SK-N-SH treated with all-trans-retinoic acid at 6 μM for 48 hours (cell line): ENCODE data around the gene EVI2B.

Source experiments
- ATAC-seq: fragments of 200-7000 bp; cut with Tn5 transposase; 3 replicates; pipeline ENCODE4 v1.9.1; 2020; ENCODE audit warnings: mild to moderate bottlenecking, moderate library complexity
- ARNTL ChIP-seq: fragments of 450-650 bp; formaldehyde crosslinking; IDR thresholded peaks from 2 replicates; pipeline ENCODE4 v1.5.0; 2020; ENCODE audit warnings: low read depth, mild to moderate bottlenecking, moderate library complexity, borderline replicate concordance
- CSDC2 ChIP-seq: fragments of 250-450 bp; sonication (Bioruptor Pico); IDR thresholded peaks from 2 replicates; pipeline ENCODE4 v1.5.0; 2020; ENCODE audit warnings: mild to moderate bottlenecking, moderate library complexity
- CSRNP3 ChIP-seq: fragments of 250-450 bp; sonication (Bioruptor Pico); IDR thresholded peaks from 2 replicates; pipeline ENCODE4 v1.5.1; 2021; ENCODE audit warnings: mild to moderate bottlenecking, moderate library complexity
- ESRRG ChIP-seq: fragments of 250-450 bp; sonication (Bioruptor Pico); IDR thresholded peaks from 2 replicates; pipeline ENCODE4 v1.6.1; 2021; ENCODE audit warnings: mild to moderate bottlenecking
- GLIS3 ChIP-seq: fragments of 250-450 bp; sonication (Bioruptor Pico); IDR thresholded peaks from 2 replicates; pipeline ENCODE4 v1.5.0; 2020; ENCODE audit warnings: mild to moderate bottlenecking, moderate library complexity
- ISL1 ChIP-seq: fragments of 250-450 bp; sonication (Bioruptor Pico); IDR thresholded peaks from 2 replicates; pipeline ENCODE4 v2.1.2; 2022; ENCODE audit warnings: mild to moderate bottlenecking, moderate library complexity
- OSR1 ChIP-seq: fragments of 250-450 bp; sonication (Bioruptor Pico); IDR thresholded peaks from 2 replicates; pipeline ENCODE4 v1.8.0; 2022; ENCODE audit warnings: moderate library complexity, mild to moderate bottlenecking, inconsistent platforms
- PPARA ChIP-seq: fragments of 250-450 bp; sonication (Bioruptor Pico); IDR thresholded peaks from 2 replicates; pipeline ENCODE4 v1.5.0; 2020; ENCODE audit warnings: mild to moderate bottlenecking, borderline replicate concordance
- RARB ChIP-seq: fragments of 250-450 bp; sonication (Bioruptor Pico); IDR thresholded peaks from 2 replicates; pipeline ENCODE4 v1.8.0; 2021; ENCODE audit warnings: mild to moderate bottlenecking, moderate library complexity
- SNAI2 ChIP-seq: fragments of 250-450 bp; sonication (Bioruptor Pico); IDR thresholded peaks from 2 replicates; pipeline ENCODE4 v1.5.0; 2020; ENCODE audit warnings: mild to moderate bottlenecking, moderate library complexity
- TCF4 ChIP-seq: fragments of 250-450 bp; sonication (Bioruptor Pico); IDR thresholded peaks from 2 replicates; pipeline ENCODE4 v1.8.0; 2021; ENCODE audit warnings: mild to moderate bottlenecking, moderate library complexity, borderline replicate concordance
- TOX ChIP-seq: fragments of 250-450 bp; sonication (Bioruptor Pico); IDR thresholded peaks from 2 replicates; pipeline ENCODE4 v1.8.0; 2021; ENCODE audit warnings: mild to moderate bottlenecking, moderate library complexity, borderline replicate concordance
- TSHZ2 ChIP-seq: fragments of 250-450 bp; sonication (Bioruptor Pico); IDR thresholded peaks from 2 replicates; pipeline ENCODE4 v1.5.0; 2020; ENCODE audit warnings: mild to moderate bottlenecking, moderate library complexity
- ZC3H10 ChIP-seq: fragments of 250-450 bp; sonication (Bioruptor Pico); IDR thresholded peaks from 2 replicates; pipeline ENCODE4 v1.5.1; 2021; ENCODE audit warnings: mild to moderate bottlenecking, moderate library complexity
- ZFP3 ChIP-seq: fragments of 250-450 bp; sonication (Bioruptor Pico); IDR thresholded peaks from 2 replicates; pipeline ENCODE4 v1.5.0; 2020; ENCODE audit warnings: mild to moderate bottlenecking, moderate library complexity
- ZFP30 ChIP-seq: fragments of 450-650 bp; formaldehyde crosslinking; IDR thresholded peaks from 2 replicates; pipeline ENCODE4 v1.5.0; 2022; ENCODE audit warnings: mild to moderate bottlenecking, moderate library complexity
- ZNF565 ChIP-seq: fragments of 450-650 bp; formaldehyde crosslinking; conservative IDR thresholded peaks from 2 replicates; pipeline ENCODE4 v1.5.0; 2020; ENCODE audit warnings: low read depth, mild to moderate bottlenecking, moderate library complexity
- ZNF70 ChIP-seq: fragments of 450-650 bp; formaldehyde crosslinking; IDR thresholded peaks from 2 replicates; pipeline ENCODE4 v1.5.0; 2020; ENCODE audit warnings: mild to moderate bottlenecking, moderate library complexity
- TF ChIP-seq, protein P1 (sequence below): fragments of 250-450 bp; sonication (Bioruptor Pico); IDR thresholded peaks from 2 replicates; pipeline ENCODE4 v1.8.0; 2020; ENCODE audit warnings: mild to moderate bottlenecking, moderate library complexity, borderline replicate concordance
- TF ChIP-seq, protein P2 (sequence below): fragments of 250-450 bp; sonication (Bioruptor Pico); IDR thresholded peaks from 2 replicates; pipeline ENCODE4 v1.5.1; 2020; ENCODE audit warnings: low read depth, mild to moderate bottlenecking, moderate library complexity

Gene EVI2B

GRCh38 chr17:31273516-31273915, 40.3 kb downstream of the EVI2B start:
- 0 out of 2 replicates have a peak, but pooled peaks have one; percentile 24 for TF ChIP-seq ISL1 (CRISPR knock-in tag)
- TF ChIP-seq, protein P1, sequence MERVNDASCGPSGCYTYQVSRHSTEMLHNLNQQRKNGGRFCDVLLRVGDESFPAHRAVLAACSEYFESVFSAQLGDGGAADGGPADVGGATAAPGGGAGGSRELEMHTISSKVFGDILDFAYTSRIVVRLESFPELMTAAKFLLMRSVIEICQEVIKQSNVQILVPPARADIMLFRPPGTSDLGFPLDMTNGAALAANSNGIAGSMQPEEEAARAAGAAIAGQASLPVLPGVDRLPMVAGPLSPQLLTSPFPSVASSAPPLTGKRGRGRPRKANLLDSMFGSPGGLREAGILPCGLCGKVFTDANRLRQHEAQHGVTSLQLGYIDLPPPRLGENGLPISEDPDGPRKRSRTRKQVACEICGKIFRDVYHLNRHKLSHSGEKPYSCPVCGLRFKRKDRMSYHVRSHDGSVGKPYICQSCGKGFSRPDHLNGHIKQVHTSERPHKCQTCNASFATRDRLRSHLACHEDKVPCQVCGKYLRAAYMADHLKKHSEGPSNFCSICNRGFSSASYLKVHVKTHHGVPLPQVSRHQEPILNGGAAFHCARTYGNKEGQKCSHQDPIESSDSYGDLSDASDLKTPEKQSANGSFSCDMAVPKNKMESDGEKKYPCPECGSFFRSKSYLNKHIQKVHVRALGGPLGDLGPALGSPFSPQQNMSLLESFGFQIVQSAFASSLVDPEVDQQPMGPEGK (CRISPR knock-in tag): no peak
- TF ChIP-seq GLIS3 (CRISPR knock-in tag): no peak
- ATAC-seq: no peak

DNA sequence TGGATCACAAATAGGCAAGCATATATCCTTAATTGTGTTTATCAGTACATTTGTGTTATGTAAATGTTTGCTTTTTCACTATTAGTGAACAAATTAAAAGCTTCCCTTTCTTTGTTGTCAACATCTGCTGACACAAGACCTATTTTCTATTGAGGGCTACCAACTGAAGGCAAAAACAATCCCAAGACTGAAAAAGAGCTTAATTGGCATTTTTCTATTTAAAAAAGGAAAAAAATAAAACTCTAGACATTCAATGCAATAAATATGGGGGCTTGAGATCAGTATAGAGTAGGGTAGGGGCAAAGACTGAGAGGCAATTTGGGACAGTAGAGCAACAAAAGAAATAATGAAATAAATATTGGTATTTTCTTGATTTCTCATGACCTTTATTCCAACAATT, 41.1 kb downstream of the EVI2B start:
- ATAC-seq: no peak

DNA sequence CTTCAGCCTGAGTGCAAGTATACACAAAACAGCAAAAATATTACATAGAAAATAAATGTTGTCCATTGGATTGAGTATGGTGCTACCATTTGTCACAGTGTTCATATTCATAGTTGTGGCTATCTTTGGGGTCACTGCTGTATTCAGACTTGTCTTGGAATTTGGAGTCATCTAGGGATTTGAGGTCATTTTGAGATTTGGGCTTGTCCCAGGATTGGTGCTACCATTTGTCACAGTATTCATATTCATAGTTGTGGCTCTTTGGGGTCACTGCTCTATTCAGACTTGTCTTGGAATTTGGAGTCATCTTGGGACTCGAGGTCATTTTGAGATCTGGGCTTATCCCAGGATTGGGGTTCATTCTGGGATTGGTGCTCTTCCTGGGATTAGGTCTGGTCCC, 41.6 kb downstream of the EVI2B start:
- no peak for TF ChIP-seq PPARA (CRISPR knock-in tag)
- TF ChIP-seq RARB: no peak
- no peak for TF ChIP-seq TOX (CRISPR knock-in tag)
- no peak for TF ChIP-seq ESRRG
- no peak for TF ChIP-seq ZFP30 (CRISPR knock-in tag)
- TF ChIP-seq, protein P1 (CRISPR knock-in tag): no peak
- ATAC-seq: no peak

More for the DNA sequence above, 41.1 kb downstream of the EVI2B start:
- TF ChIP-seq ISL1 (CRISPR knock-in tag) (no peak), TOX (CRISPR knock-in tag) (no peak), ESRRG (no peak), PPARA (CRISPR knock-in tag) (no peak), ZNF565 (CRISPR knock-in tag) (no peak), ZC3H10 (CRISPR knock-in tag) (no peak), TCF4 (no peak), ZFP3 (CRISPR knock-in tag) (no peak), ZFP30 (CRISPR knock-in tag) (no peak), ZNF70 (CRISPR knock-in tag) (no peak), OSR1 (CRISPR knock-in tag) (no peak), ARNTL (CRISPR knock-in tag) (no peak), GLIS3 (CRISPR knock-in tag) (no peak), SNAI2 (CRISPR knock-in tag) (no peak), CSRNP3 (no peak), CSDC2 (CRISPR knock-in tag) (no peak), RARB (no peak)
- TF ChIP-seq, protein P1 (CRISPR knock-in tag): no peak
- TF ChIP-seq, protein P2, sequence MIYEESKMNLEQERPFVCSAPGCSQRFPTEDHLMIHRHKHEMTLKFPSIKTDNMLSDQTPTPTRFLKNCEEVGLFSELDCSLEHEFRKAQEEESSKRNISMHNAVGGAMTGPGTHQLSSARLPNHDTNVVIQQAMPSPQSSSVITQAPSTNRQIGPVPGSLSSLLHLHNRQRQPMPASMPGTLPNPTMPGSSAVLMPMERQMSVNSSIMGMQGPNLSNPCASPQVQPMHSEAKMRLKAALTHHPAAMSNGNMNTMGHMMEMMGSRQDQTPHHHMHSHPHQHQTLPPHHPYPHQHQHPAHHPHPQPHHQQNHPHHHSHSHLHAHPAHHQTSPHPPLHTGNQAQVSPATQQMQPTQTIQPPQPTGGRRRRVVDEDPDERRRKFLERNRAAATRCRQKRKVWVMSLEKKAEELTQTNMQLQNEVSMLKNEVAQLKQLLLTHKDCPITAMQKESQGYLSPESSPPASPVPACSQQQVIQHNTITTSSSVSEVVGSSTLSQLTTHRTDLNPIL: no peak

GRCh38 chr17:31269578-31269983, 44.3 kb downstream of the EVI2B start:
- TF ChIP-seq SNAI2 (CRISPR knock-in tag) (no peak), ZFP3 (CRISPR knock-in tag) (peak; percentile 68; the same call in 1 of the 2 replicates), TOX (CRISPR knock-in tag) (no peak), ISL1 (CRISPR knock-in tag) (peak; percentile 76), TSHZ2 (CRISPR knock-in tag) (peak; percentile 68; the same call in 1 of the 2 replicates), CSDC2 (CRISPR knock-in tag) (peak; percentile 89; the same call in 1 of the 2 replicates)
- TF ChIP-seq, protein P1 (CRISPR knock-in tag): peak; percentile 48; the same call in 1 of the 2 replicates
- ATAC-seq: peak; percentile 98
